GM12878 (cell line): ENCODE measurements around the gene SNRPD3. TPM values are rescaled to one million over a fixed set of nuclear protein-coding genes. Genes with fewer than 3 reads are reported as not detected.
"Not testable (repeated sequence)": the region's sequence is repeated elsewhere in the genome, so short reads cannot be mapped to it uniquely, and the experiment has no call there.

Experiments used
- ATAC-seq: fragments of 200-7000 bp; cut with Tn5 transposase; 3 replicates; pipeline ENCODE4 v1.9.1; 2020; ENCODE audit warnings: mild to moderate bottlenecking, moderate library complexity
- BruUV-seq: library from RNA; stranded (reverse); fragments of 400-500 nt; replicated peaks from 2 replicates; lab custom pipeline; 2021; lab: Mats Ljungman, UMichigan
- CTCF ChIA-PET: fragments of 300-600 bp; sonication (Branson Sonifier 250); formaldehyde crosslinking; extraction: SDS; loops from one replicate; lab custom pipeline; 2021; ENCODE audit warnings: inconsistent platforms; lab: Yijun Ruan, JAX
- POLR2A ChIA-PET: fragments of 350-600 bp; formaldehyde crosslinking; extraction: SDS; loops from one replicate; lab custom pipeline; 2021; ENCODE audit warnings: inconsistent platforms; lab: Charles Lee
- RAD21 ChIA-PET: fragments of 300-600 bp; sonication (Branson Sonifier 250); formaldehyde crosslinking; loops from one replicate; lab custom pipeline; 2023; ENCODE audit warnings: antibody characterized with exemption; ENCODE audit not compliant: unreplicated experiment; lab: Charles Lee
- SMC1A ChIA-PET: fragments of 300-600 bp; sonication (Branson Sonifier 250); formaldehyde crosslinking; loops from one replicate; lab custom pipeline; 2023; ENCODE audit not compliant: unreplicated experiment, uncharacterized antibody; lab: Charles Lee
- DNase-seq: peaks from one replicate; pipeline ENCODE4 v3.0.0-alpha.2; 2011; ENCODE audit warnings: low read depth, low spot score
- FAIRE-seq: peaks from 3 replicates; lab custom pipeline; 2011; peaks lifted over from hg19 to GRCh38; lab: Jason Lieb, UNC
- H2AFZ ChIP-seq: 2 replicates; pipeline ENCODE4 v1.6.0; 2011; ENCODE audit warnings: low read depth, low read length, control low read depth; ENCODE audit not compliant: control insufficient read depth
- H3K27ac ChIP-seq: 2 replicates; pipeline ENCODE4 v1.5.1; 2011; ENCODE audit warnings: control low read depth; ENCODE audit not compliant: control insufficient read depth, insufficient read depth
- H3K27me3 ChIP-seq, 2 experiments: replicated peaks in 1 of 2; 2 replicates each; pipeline versions ENCODE4 v1.6.0 to v1.6.1; 2011; ENCODE audit warnings: low read length in 1 of 2; ENCODE audit not compliant: control insufficient read depth in 2 of 2, insufficient read depth in 2 of 2
- H3K36me3 ChIP-seq, 2 experiments: 2 replicates each; pipeline ENCODE4 v1.5.1; 2011; ENCODE audit warnings: low read length in 1 of 2; ENCODE audit not compliant: control insufficient read depth in 2 of 2, insufficient read depth in 2 of 2
- H3K4me1 ChIP-seq: 2 replicates; pipeline ENCODE4 v1.6.1; 2011; ENCODE audit warnings: mild to moderate bottlenecking, low read length, moderate library complexity, mixed read lengths; ENCODE audit not compliant: control insufficient read depth, insufficient read depth
- H3K4me2 ChIP-seq: 2 replicates; pipeline ENCODE4 v1.6.0; 2011; ENCODE audit warnings: control low read depth; ENCODE audit not compliant: control insufficient read depth, insufficient read depth
- H3K4me3 ChIP-seq: fragments of 200-600 bp; sonication (generic); 2 replicates; pipeline ENCODE4 v1.5.1; 2016
- H3K79me2 ChIP-seq: 2 replicates; pipeline ENCODE4 v1.6.0; 2011; ENCODE audit warnings: low read length; ENCODE audit not compliant: control insufficient read depth, insufficient read depth
- H3K9ac ChIP-seq: 2 replicates; pipeline ENCODE4 v1.8.0; 2011; ENCODE audit warnings: low read length, control low read depth, mixed read lengths; ENCODE audit not compliant: control insufficient read depth, insufficient read depth
- H3K9me3 ChIP-seq: replicated peaks from 3 replicates; pipeline ENCODE4 v1.5.1; 2011; ENCODE audit warnings: mild to moderate bottlenecking, low read length; ENCODE audit not compliant: control insufficient read depth, insufficient read depth
- H4K20me1 ChIP-seq: 2 replicates; pipeline ENCODE4 v1.6.0; 2011; ENCODE audit not compliant: control insufficient read depth, insufficient read depth
- JUND ChIP-seq: IDR thresholded peaks from 2 replicates; pipeline ENCODE4 v1.6.1; 2012; ENCODE audit warnings: low read depth, mild to moderate bottlenecking, low read length, improper control_type of control experiment, moderate library complexity
- MXI1 ChIP-seq: fragments of 150-350 bp; IDR thresholded peaks from 2 replicates; pipeline ENCODE4 v1.6.1; 2011; ENCODE audit warnings: low read depth, mild to moderate bottlenecking, inconsistent platforms, low read length, improper control_type of control experiment
- WGBS: methylation state at CpG from one replicate; pipeline ENCODE4 v1.1.6; 2016; ENCODE audit warnings: low lambda C conversion rate; ENCODE audit not compliant: insufficient replicate concordance, insufficient coverage; ENCODE audit errors: missing lambda C conversion rate; 5-methylcytosine and 5-hydroxymethylcytosine counted together
- in situ Hi-C: fragments of 300-500 bp; cut with MboI; formaldehyde crosslinking; loops from 9 replicates; pipeline ENCODE4 v1.14.3; 2018; ENCODE audit warnings: mixed read lengths
- intact Hi-C: fragments of 100-400 bp; cut with micrococcal nuclease; formaldehyde crosslinking; loops from one replicate; pipeline ENCODE4 v1.14.2; 2022; ENCODE audit not compliant: unreplicated experiment
- polyA plus RNA-seq, 11 experiments: library from polyadenylated mRNA; depleted of rRNA in 4 of 11; unstranded in 6 of 11; stranded (reverse) in 5 of 11; fragments of >200 nt; fragmentation: Nextera tagmentation in 4 of 11; fragmentation: Illumina TruSeq in 1 of 11; extraction: Ambion mirVana in 4 of 11; extraction: Trizol in 1 of 11; gene quantifications; 1 replicate in 1 of 11; 2 replicates in 10 of 11; pipeline versions ENCODE4 v1.2.1 to v1.2.3, GENCODE V29; 2011 to 2016; ENCODE audit warnings: inconsistent platforms in 2 of 11, missing spikeins in 2 of 11, low read depth in 1 of 11
- total RNA-seq, 4 experiments: library from RNA; depleted of rRNA in 3 of 4; stranded (reverse); fragments of >200 nt in 3 of 4; fragmentation: Illumina TruSeq in 1 of 4; extraction: Trizol in 1 of 4; gene quantifications; 2 replicates each; pipeline versions ENCODE4 v1.2.1 to v1.2.3, GENCODE V29; 2013 to 2021
- TF ChIP-seq, protein P1 (sequence below): fragments of 450-650 bp; IDR thresholded peaks from 2 replicates; pipeline ENCODE4 v1.6.1; 2017; ENCODE audit warnings: mild to moderate bottlenecking, moderate library complexity
- TF ChIP-seq, protein P2 (sequence below): fragments of 450-650 bp; IDR thresholded peaks from 2 replicates; pipeline ENCODE4 v1.6.1; 2017; ENCODE audit warnings: antibody characterized with exemption, mild to moderate bottlenecking, moderate library complexity

Gene SNRPD3
- total and polyA plus RNA-seq, 10 of the 15 experiments (the other 5 are each of a cell fraction or from before 2014, with no cell fraction given), result 112 to 324 (median 242) TPM

DNA sequence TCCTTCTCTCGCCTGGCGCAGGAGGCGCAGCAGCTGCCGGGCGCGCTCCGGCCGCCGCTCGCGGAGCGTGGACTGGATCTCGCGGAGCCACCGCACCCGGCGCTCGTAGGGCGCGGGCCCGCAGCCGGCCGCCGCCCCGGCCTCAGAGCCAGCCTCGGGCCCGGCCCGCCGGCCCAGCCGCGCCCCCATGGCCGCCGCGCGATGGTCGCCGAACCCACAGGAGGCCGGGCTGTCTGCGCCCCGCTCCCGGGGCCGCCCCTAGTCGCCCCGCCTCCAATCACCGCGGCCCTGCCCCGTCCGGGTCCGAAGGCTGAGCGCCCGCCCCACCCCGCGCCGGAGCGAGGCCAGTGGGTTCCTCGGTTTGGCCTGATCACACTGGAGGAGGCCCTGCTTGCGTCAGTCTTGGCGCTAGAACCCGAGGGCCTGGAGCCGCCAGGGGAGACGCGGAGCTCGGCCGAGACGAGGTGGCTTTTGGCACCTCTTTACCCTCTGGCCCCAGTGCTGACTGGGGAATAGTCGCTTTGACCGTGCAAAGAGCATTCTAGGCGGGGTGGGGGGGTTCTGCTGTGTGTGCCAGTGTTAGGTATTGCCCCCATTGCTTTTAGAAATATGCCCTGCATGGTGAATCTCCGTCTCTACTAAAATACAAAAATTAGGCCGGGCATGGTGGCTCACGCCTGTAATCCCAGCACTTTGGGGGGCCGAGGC lies 37.2 kb downstream of the SNRPD3 start, which contains the start of gene LRRC75B (continued):
- TF ChIP-seq, protein P1, sequence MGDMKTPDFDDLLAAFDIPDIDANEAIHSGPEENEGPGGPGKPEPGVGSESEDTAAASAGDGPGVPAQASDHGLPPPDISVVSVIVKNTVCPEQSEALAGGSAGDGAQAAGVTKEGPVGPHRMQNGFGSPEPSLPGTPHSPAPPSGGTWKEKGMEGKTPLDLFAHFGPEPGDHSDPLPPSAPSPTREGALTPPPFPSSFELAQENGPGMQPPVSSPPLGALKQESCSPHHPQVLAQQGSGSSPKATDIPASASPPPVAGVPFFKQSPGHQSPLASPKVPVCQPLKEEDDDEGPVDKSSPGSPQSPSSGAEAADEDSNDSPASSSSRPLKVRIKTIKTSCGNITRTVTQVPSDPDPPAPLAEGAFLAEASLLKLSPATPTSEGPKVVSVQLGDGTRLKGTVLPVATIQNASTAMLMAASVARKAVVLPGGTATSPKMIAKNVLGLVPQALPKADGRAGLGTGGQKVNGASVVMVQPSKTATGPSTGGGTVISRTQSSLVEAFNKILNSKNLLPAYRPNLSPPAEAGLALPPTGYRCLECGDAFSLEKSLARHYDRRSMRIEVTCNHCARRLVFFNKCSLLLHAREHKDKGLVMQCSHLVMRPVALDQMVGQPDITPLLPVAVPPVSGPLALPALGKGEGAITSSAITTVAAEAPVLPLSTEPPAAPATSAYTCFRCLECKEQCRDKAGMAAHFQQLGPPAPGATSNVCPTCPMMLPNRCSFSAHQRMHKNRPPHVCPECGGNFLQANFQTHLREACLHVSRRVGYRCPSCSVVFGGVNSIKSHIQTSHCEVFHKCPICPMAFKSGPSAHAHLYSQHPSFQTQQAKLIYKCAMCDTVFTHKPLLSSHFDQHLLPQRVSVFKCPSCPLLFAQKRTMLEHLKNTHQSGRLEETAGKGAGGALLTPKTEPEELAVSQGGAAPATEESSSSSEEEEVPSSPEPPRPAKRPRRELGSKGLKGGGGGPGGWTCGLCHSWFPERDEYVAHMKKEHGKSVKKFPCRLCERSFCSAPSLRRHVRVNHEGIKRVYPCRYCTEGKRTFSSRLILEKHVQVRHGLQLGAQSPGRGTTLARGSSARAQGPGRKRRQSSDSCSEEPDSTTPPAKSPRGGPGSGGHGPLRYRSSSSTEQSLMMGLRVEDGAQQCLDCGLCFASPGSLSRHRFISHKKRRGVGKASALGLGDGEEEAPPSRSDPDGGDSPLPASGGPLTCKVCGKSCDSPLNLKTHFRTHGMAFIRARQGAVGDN, result peak; percentile 31; the same call in 1 of the 2 replicates
- TF ChIP-seq MXI1, result 0 out of 2 replicates have a peak, but pooled peaks have one; percentile 23
- TF ChIP-seq JUND, result no peak
- TF ChIP-seq, protein P2, sequence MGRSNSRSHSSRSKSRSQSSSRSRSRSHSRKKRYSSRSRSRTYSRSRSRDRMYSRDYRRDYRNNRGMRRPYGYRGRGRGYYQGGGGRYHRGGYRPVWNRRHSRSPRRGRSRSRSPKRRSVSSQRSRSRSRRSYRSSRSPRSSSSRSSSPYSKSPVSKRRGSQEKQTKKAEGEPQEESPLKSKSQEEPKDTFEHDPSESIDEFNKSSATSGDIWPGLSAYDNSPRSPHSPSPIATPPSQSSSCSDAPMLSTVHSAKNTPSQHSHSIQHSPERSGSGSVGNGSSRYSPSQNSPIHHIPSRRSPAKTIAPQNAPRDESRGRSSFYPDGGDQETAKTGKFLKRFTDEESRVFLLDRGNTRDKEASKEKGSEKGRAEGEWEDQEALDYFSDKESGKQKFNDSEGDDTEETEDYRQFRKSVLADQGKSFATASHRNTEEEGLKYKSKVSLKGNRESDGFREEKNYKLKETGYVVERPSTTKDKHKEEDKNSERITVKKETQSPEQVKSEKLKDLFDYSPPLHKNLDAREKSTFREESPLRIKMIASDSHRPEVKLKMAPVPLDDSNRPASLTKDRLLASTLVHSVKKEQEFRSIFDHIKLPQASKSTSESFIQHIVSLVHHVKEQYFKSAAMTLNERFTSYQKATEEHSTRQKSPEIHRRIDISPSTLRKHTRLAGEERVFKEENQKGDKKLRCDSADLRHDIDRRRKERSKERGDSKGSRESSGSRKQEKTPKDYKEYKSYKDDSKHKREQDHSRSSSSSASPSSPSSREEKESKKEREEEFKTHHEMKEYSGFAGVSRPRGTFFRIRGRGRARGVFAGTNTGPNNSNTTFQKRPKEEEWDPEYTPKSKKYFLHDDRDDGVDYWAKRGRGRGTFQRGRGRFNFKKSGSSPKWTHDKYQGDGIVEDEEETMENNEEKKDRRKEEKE, result no peak

DNA sequence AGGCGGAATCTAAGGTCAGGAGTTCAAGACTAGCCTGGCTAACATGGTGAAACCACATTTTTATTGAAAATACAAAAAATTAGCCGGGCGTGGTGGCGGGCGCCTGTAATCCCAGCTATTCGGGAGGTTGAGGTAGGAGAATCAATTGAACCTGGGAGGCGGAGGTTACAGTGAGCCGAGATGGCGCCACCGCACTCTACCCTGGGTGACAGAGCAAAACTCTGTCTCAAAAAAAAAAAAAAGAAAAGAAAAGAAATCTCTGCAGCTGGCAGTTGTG lies 37.7 kb downstream of the SNRPD3 start:
- BruUV-seq, intact Hi-C loops, H3K9me3 ChIP-seq, H3K9ac ChIP-seq, in situ Hi-C loops, H3K36me3 ChIP-seq, H3K27me3 ChIP-seq, ATAC-seq, H4K20me1 ChIP-seq, H3K79me2 ChIP-seq, DNase-seq, FAIRE-seq, POLR2A ChIA-PET, SMC1A ChIA-PET, H3K4me2 ChIP-seq, H3K27ac ChIP-seq, H3K4me1 ChIP-seq, H2AFZ ChIP-seq: not testable (repeated sequence)
- RAD21 ChIA-PET, result interaction anchor here (0.6 kb wide), 1 partner anchor 12 kb away, joined by 3 read pairs; no protein-coding TSS in a partner anchor
- CTCF ChIA-PET, result interaction anchor here (1.0 kb wide), 1 partner anchor 42 kb away, joined by 3 read pairs; no protein-coding TSS in a partner anchor
- WGBS, result 94% methylated on average over 7 of the region's 10 CpGs
- 0 out of 2 replicates have a peak overlapping the region, but pooled peaks have one; percentile 65 for H3K4me3 ChIP-seq
